GM18520 (cell line): Measurements from ENCODE around the gene ITM2B.

Experiments
- ATAC-seq: cut with Tn5 transposase; IDR thresholded peaks from one replicate; pipeline ENCODE4 v1.9.1; 2021; ENCODE audit not compliant: unreplicated experiment

The ITM2B gene

DNA sequence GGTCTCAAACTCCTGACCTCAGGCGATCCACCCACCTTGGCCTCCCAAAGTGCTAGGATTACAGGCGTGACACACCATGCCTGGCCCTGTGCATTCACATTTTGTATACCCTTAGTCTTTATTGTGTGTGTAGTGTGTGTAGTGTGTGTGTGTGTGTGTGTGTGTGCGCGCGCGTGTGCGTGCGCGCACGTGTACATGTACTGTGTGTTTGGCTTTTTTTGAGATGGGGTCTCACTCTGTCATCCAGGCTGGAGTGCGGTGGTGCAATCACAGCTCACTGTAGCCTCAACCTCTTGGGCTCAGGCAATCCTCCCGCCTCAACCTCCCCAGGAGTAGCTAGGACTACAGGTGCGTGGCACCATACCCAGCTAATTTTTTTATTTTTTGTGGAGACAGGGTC lies 22.1 kb downstream of the ITM2B start:
- ATAC-seq, result no peak

DNA sequence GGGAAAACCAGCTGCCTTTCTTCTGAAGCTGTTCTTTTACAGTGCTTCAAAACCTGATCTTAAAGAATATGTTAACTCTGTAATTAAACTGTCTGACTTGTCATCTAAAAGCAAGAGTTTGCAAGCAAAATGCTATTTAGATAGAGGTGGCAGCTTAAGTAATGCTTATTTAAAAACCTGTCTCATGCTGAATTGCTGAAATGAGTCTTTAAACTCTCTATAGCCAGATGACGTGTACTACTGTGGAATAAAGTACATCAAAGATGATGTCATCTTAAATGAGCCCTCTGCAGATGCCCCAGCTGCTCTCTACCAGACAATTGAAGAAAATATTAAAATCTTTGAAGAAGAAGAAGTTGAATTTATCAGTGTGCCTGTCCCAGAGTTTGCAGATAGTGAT lies 22.9 kb downstream of the ITM2B start:
- no peak for ATAC-seq

DNA sequence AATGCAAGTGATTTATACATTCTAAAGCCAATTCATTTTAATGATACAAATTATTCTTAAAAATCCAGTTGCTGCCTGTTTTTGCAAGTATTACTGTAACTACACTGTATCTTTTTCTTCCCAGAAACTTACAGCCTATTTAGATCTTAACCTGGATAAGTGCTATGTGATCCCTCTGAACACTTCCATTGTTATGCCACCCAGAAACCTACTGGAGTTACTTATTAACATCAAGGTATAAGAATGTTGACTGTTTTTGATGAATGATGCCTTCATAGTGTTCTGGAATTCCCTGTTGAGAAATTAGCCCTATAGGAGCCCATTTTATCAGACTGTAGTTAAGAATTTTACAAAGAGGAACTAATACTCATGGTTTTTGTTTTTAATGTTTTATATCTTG lies 25.0 kb downstream of the ITM2B start:
- no peak for ATAC-seq

DNA sequence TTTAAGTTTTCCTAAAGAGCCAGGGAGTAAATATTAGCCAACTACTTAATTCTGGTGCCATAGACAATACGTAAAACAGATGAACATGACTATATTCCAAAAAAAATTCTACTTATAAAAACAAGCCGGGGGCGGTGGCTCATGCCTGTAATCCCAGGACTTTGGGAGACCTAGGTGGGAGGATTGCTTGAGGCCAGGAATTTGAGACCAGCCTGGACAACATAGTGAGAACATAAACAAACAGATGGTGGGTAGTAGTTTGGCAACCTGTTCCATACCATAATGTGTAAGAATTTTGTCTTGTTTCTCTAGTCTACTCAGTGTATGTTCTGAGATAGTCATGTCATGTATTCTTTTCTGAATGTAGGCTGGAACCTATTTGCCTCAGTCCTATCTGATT lies 25.4 kb downstream of the ITM2B start:
- ATAC-seq, result no peak

DNA sequence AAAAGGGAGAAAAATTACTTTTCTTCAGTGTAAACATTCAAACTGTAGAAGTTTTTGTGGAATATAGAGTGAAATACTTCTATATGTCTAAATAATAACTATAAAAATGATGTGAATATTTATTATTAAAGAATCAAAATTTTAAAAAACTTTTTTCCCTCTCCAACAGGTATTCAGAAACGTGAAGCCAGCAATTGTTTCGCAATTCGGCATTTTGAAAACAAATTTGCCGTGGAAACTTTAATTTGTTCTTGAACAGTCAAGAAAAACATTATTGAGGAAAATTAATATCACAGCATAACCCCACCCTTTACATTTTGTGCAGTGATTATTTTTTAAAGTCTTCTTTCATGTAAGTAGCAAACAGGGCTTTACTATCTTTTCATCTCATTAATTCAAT lies 28.0 kb downstream of the ITM2B start:
- ATAC-seq, result no peak

DNA sequence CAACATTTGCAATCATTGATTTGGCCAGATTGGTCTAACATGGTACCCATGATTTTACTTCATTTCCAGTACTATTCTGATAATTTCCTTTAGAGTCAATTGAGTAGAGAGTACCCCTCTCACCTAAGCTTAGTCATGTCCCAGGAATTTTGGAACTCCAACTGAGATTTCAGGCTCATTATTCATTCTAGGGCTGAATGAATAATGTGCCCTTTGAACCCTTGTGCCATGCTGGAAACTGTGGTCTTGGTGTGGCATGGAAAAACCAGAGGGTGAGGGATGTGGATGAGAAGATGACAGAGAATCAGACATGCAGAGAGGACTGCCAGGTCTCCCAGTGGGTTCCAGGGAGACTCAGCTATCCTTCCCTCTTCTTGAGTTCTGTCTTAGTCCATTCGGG lies 30.2 kb downstream of the ITM2B start:
- ATAC-seq, result no peak

DNA sequence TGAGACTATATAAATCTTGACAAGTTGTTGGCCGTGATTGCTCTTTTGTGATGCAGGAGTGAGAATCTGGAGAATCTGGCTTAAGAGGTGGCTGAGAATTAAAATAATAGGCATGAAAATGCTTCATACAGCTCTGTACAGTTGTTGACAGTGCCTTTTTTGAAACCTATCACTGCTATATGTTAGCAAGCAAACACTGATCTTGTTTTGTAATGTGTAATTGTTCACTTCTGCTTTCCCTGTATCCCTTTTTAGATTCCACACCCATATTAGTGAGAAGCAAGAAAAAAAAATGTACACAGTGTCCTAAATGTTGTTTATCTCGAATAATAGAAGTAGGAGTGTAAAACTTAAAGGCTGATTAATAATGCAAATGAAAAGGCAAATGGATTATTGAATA lies 31.1 kb downstream of the ITM2B start:
- no peak for ATAC-seq

DNA sequence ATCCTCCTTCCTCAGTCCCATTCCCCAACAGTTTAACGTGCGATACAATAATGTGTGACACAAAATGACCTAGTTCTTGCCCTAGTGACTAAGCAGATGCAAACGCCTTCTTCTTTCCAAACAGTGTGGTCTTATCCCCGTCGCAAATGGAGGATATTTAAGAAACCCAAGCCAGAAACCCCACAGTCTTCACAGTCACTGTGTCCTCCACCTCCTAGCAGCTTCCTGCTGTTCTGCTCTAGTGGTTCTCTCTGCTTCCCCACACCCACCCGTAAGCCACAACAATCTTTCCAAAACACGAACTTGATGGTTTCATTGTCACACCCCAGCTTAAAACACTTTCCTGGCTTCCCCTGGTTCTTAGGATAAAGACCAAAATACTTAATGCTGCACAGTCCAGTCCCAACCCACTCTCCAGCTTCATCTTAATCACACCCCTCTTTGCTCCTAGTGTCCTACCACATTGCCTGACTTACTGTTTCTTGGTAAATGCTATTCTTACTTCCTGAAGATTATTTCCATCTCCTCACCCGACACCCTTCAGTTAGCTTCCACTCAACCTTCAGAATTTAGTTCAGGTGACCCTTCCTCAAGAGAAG lies 32.3 kb downstream of the ITM2B start:
- ATAC-seq, result peak; percentile 52

DNA sequence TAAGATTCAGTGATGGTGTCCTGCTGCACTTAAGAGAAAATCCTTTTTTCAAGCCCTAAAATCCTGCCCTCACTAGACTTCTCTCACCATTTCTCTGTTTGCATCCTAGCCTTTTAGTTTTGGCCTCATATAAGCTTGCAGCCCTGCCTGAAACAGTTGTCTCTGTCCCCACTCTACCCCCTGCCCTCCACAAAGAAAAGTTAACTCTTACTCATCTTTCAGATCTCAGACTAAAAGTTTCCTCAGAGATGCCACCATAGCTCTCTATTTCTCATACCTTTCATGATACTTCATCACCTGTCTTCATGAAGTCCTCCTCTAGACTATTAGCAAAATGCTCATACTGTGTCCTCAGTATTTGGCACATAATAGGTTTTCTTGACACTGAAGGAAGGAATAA lies 33.1 kb downstream of the ITM2B start:
- ATAC-seq, result no peak

DNA sequence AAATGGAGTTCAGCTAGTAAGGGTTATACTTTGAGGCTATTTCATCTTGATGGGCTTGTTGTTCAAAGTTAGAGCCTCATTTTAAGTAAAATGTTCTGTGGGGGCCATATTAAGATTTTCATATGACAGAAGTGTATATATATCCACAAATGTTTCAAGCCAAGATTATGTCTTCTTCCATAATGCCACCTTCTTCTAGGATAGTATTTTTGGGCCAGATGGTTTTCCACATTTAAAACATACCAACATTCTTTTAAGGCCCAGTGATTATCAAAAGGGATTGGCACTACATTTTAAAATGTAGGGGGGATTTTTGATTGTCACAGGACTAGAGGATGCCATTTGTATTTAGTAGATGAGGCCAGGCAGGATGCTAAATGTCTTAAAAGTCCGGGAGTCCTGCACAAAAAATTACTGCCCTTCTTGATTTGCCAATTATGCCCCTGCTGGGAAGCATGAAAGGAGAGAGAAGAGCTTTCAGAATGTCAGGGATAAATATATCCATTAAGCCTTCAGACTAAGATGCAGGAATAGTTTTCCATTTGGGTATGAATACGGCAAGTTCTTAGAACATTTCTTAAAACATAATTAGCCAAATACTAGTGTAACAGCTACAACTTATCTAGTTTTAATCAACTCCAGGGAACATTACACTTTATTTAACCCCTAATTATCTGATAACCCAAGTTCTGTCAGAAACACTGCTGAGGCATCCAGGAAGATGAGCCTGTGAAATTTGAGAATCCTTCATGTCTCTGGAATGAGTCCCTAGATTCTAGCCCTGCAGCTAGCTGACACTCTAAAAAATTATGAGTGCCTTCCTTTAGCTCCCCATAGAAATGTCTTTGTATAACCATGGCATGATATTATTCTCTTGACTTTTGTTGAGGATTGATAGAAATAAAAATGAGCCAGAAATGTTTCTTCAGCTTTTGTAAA lies 34.0 kb downstream of the ITM2B start:
- ATAC-seq, result no peak

DNA sequence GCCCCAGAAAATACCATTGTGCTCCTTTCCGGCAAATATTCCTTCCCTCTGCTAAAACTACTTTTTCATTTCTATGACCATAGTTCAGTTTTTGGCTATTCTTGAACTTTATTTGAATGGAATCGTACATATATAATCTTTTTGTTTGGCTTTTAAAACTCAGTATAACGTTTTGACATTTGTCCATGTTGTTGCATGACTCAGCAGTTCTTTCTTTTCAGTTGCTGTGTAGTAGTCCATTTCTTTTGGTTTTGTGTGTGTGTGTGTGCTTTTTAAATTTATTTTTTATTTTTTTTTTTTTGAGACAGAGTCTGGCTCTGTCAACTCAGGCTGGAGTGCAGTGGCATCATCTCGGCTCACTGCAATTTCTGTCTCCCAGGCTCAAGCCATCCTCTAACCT lies 35.0 kb downstream of the ITM2B start:
- ATAC-seq, result no peak

DNA sequence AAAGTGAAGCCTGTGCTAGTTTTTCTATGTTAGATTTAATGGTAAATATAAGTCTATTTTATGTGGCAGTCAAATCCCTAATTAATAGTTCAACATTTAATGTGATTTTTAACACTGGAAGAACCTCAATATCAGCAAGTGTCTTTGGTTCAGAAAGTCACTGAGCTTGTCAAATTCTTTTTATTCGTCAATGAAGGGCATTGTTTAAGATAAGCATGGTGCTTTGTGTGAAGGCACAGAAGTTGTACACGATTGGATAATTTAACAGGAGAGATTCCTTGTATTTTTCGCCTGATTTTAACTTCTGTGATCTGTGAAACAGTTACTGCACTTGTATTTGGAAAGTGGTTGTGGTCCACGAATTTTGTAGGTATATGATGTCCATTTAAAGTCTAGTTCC lies 40.3 kb downstream of the ITM2B start:
- ATAC-seq, result no peak

DNA sequence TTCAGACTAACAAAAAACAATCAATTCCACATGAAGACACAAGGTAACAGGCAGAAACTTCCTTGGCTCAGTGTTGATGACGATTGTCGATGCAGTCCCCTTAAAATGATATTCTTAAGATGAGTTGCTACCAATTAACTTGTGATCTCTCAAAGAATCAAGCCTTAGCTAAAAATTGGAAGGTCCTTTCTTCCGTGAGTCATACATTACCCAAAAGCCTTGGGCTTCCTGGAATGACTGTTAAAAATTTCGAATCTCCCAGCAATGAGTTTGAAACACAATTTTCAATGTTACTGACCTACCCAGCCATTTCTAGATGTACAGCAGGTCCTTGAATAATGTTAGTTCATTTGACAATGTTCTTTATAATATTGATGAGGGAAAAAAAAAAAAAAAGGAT lies 42.5 kb downstream of the ITM2B start:
- ATAC-seq, result no peak

DNA sequence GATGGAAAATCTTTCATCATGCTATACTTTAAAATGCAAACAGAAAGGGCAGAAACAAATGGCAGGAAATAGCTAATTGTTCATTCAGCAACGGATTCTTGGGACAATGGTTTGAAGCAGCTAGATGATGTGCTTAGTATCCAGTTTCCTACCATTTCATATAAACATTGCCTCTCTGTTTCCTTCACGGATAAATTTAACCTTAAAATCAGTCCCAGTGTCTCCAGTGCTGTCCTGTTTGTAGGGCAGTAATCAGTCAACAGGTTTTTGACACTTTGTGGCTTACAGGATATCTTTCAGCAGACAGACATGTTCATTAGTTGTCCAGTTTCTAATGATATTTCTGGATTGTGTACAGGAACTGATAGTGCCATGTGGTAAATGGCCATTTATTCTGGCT lies 45.8 kb downstream of the ITM2B start:
- ATAC-seq, result no peak

DNA sequence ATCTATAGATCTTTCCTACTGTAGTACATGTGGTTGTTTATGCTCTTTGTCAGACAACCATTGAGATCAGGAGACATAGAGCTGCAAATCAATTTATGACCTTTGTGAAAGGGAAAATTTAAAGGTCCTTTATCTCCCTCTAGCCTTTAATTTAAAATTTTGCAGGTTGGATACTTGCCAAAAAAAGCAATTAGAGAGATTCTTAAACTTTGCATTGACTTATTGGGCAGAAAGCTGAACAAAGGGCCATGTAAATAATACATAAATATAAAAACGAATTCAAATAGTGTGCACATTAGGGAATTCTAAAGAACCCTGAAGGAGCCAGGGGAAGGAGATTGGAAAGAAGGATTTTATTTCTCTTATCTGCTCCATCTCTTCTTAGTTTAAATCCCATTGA lies 48.5 kb downstream of the ITM2B start:
- no peak for ATAC-seq

DNA sequence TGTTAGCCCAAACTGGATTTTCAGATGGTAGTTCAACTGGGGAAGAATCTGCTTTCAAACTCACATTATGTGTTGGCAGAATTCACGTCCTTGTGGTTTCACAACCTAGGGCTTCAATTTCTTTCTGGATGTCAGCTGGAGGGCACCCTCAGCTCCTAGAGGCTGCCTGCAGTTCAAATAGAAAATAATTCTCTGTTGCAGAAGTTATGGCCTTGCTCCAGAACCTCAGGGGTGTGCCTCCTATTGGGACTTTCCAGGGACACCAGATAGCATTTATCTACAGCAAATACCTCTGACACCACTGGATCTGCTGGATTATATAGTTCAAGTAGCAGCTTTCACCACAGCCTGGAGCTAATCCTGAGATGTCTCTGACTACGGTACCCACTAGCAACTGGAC lies 58.7 kb downstream of the ITM2B start:
- ATAC-seq, result no peak

DNA sequence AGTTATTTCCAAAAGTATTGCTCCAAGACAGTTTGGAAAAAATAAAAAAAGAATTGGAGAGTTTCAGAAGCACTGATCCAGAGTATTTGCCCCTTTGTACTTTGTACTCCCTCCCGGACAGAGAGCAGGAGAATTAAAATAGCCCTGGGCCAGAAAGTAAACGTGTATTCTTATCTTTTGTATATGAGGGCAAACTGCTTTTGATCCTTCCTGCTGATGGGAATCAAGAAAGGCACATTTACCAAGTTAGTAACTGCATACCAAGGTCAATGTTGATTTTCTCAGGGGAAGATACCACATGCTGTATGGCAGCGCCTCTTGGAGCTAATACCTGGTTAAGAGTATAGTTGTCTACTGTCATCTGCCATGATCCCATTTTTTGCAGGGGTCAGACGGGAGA lies 59.6 kb downstream of the ITM2B start:
- ATAC-seq, result no peak

DNA sequence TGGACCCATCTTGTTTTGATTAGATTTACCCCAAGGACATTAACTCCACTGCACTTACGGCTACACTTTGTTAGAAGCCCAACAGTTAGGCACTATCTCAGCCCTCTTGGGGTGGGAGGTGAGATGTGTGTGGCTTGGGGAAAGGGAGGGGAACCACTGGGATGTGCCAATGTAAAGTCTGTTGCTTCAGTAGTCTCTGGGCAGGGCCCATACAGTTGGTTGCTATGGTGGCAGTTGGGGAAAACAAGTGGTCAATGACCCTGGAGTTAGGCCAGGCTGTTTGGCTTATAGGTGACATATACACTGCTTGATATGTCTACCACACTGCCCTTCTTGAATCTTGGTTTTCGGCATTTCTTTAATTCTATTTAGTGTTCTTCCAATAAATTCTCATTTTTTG lies 61.6 kb downstream of the ITM2B start:
- ATAC-seq, result no peak

DNA sequence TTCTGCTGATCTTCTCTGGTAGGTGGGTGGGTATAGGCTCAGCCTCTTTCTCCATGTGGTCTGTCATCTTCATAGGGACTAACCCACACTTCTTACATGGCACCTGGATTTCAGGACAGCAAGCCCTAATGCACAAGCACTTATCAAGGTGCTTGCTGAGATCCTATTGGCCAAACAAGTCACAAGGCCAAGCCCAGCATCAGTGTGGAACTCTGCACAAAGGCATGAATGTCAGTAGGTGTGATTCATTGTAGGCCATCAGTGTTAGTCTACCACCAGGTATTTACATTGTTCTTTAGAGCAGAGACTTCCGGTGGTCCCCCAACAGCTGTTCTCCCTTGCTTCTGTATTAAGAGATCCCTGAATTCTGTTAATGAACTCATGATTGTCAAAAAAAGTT lies 62.3 kb downstream of the ITM2B start:
- ATAC-seq, result no peak

DNA sequence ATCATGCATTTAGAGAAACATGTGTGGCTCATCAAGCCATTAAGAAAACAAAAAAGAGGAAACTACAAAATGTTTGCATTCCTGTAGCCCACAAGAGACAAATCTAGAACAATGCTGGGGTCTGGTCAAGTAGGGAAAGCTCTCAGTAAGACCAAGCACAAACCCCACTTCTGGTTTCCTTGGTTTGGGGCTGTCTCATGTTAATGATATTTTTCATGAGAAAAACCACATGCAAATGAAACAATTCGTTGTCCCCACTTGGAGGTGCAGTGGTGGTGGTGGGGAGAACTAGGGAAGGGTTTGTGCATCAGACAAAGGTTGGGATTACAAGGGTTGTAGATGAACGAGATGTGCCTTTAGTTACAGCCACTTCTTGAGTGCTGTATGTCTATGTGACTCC lies 63.5 kb downstream of the ITM2B start:
- no peak for ATAC-seq

DNA sequence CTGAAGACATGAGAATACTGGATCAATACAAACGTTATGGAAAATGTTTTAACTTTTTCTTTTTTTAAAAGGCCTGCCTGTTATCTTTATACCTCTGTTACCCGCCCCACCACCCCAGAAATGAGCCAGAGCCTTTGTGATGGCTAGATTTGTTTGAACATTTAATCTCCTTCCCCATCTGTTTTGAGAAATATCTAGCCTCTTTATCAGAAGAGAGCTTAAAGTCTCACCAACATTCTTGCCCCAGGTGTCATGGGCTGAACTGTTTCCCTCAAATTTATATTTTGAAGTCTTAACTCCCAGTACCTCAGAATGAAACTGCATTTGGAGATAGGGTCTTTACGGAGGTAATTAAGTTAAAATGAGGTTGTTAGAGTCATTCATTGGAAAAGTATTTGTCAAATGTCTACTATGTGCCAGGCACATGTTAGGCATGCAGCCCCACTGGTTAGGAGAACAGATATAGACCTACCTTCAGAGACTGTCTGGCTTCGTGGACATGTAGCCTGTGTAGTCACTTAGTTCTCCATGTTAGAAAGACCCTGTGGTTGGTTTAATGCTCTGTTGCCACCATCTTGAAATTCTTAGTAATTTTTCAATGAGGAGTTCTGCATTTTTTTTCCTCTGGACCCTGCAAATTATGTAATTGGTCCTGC lies 64.3 kb downstream of the ITM2B start:
- ATAC-seq, result no peak

DNA sequence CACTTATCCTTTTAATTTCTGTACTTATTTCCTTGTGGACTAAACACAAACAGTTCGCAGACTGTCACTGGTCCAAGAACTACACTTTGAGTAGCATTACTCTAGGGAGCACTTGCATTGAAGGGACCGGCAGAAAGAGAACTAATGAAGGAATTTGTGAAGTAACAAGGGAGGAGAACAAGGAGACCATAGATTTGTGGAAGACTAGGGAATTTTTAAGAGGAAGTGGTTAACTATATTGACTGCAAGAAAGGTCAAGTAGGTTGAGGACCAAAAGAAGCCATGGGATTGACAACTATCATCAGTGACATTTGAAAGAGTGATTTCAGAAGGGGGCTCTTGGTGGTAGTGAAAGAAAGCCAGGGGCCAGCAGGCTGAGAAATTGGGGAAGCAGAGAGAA lies 66.6 kb downstream of the ITM2B start:
- no peak for ATAC-seq
